ENCODE data around the gene CDH13. TPM values are rescaled to one million over a fixed set of nuclear protein-coding genes. Genes with fewer than 3 reads are reported as not detected.

Gene CDH13
- total and polyA plus RNA-seq, 10 of the 15 experiments (the other 5 are each of a cell fraction or from before 2014, with no cell fraction given): under 0.01 to 0.05 TPM; not detected in 8

GRCh38 chr16:83390759-83391158 is 764.0 kb downstream of the CDH13 start:
- RAD21 ChIA-PET (ENCODE audit: unreplicated experiment): no interaction called here
- H4K20me1 ChIP-seq (ENCODE audit: control insufficient read depth, insufficient read depth): no peaks in the 10 kb centered on the region
- CTCF ChIA-PET: no interaction called here
- TF ChIP-seq RFX5 (IDR thresholded peaks at IDR 0.05; ENCODE audit: low read depth, low read length) (no peak), ZBTB40 (IDR thresholded peaks at IDR 0.05; ENCODE audit: borderline replicate concordance) (no peak), RAD51 (IDR thresholded peaks at IDR 0.05) (no peak), SREBF2 (IDR thresholded peaks at IDR 0.05; ENCODE audit: low read length) (no peak), RELB (IDR thresholded peaks at IDR 0.05; ENCODE audit: low read depth) (no peak), MTA3 (IDR thresholded peaks at IDR 0.05; ENCODE audit: borderline replicate concordance, low read length) (no peak), GABPA (IDR thresholded peaks at IDR 0.05; ENCODE audit: low read depth) (no peak), HDGF (IDR thresholded peaks at IDR 0.05) (no peak), EGR1 (IDR thresholded peaks at IDR 0.05; ENCODE audit: borderline replicate concordance in 1 of 2, low read depth in 2 of 2, low read length in 2 of 2) (no peak), ZSCAN29 (IDR thresholded peaks at IDR 0.05) (no peak), ZNF217 (IDR thresholded peaks at IDR 0.05) (no peak), NKRF (conservative IDR thresholded peaks at IDR 0.05) (no peak), SUZ12 (IDR thresholded peaks at IDR 0.05; ENCODE audit: unreplicated experiment) (no peak)
- no peaks in the 10 kb centered on the region for H3K4me1 ChIP-seq (ENCODE audit: control insufficient read depth, insufficient read depth, low read length)
- no peak overlapping the region for H2AFZ ChIP-seq (ENCODE audit: control insufficient read depth, low read depth, low read length)
- H3K9me3 ChIP-seq (replicated peaks; ENCODE audit: control insufficient read depth, insufficient read depth, low read length): no peaks in the 10 kb centered on the region
- WGBS (ENCODE audit: insufficient coverage, insufficient replicate concordance, low lambda C conversion rate, missing lambda C conversion rate): 6% methylated on average over 3 of the region's 3 CpGs
- intact Hi-C loops (cut with micrococcal nuclease; ENCODE audit: unreplicated experiment): loop anchor here (10.0 kb wide), 1 partner anchor 56 kb away; no protein-coding TSS in a partner anchor
- no peak overlapping the region for H3K4me2 ChIP-seq (ENCODE audit: control insufficient read depth, insufficient read depth)
- no peaks in the 10 kb centered on the region for H3K79me2 ChIP-seq (ENCODE audit: control insufficient read depth, insufficient read depth, low read length)
- no TSS peak for BruUV-seq (replicated peaks)
- SMC1A ChIA-PET (ENCODE audit: uncharacterized antibody, unreplicated experiment): no interaction called here
- in situ Hi-C loops (cut with MboI): no loop called here
- H3K27me3 ChIP-seq (replicated peaks in 1 of 2; ENCODE audit: control insufficient read depth in 2 of 2, insufficient read depth in 2 of 2, low read length in 1 of 2): no peaks in the 10 kb centered on the region
- DNase-seq (ENCODE audit: low read depth, low spot score) (no peak), ATAC-seq (no peak), FAIRE-seq (no peak)
- no peaks in the 10 kb centered on the region for H3K36me3 ChIP-seq (ENCODE audit: control insufficient read depth in 2 of 2, insufficient read depth in 2 of 2, low read length in 1 of 2)
- H3K9ac ChIP-seq (ENCODE audit: control insufficient read depth, insufficient read depth, low read length): no peak overlapping the region
- POLR2A ChIA-PET: no interaction called here
- H3K27ac ChIP-seq (ENCODE audit: control insufficient read depth, insufficient read depth): no peak overlapping the region
- no peak overlapping the region for H3K4me3 ChIP-seq
